ENCODE measurements around the gene MRM2. TPM values are rescaled to one million over a fixed set of nuclear protein-coding genes. Genes with fewer than 3 reads are reported as not detected.
"Not testable (repeated sequence)": the region's sequence is repeated elsewhere in the genome, so short reads cannot be mapped to it uniquely, and the experiment has no call there.

Gene MRM2
- total RNA-seq, 4 donors from 2014 or later = 2.1 to 29.4 (median 12.8) TPM

GRCh38 chr7:2273866-2274265, 31.9 kb upstream of the MRM2 start:
- no peaks in the 10 kb centered on the region for H3K36me3 ChIP-seq
- intact Hi-C loops (cut with DNase I; ENCODE audit: low total_unique reads) = no loop called here
- no peak overlapping the region for H3K27ac ChIP-seq
- no peak for DNase-seq
- H3K9me3 ChIP-seq = no peaks in the 10 kb centered on the region
- TF ChIP-seq, protein P1, sequence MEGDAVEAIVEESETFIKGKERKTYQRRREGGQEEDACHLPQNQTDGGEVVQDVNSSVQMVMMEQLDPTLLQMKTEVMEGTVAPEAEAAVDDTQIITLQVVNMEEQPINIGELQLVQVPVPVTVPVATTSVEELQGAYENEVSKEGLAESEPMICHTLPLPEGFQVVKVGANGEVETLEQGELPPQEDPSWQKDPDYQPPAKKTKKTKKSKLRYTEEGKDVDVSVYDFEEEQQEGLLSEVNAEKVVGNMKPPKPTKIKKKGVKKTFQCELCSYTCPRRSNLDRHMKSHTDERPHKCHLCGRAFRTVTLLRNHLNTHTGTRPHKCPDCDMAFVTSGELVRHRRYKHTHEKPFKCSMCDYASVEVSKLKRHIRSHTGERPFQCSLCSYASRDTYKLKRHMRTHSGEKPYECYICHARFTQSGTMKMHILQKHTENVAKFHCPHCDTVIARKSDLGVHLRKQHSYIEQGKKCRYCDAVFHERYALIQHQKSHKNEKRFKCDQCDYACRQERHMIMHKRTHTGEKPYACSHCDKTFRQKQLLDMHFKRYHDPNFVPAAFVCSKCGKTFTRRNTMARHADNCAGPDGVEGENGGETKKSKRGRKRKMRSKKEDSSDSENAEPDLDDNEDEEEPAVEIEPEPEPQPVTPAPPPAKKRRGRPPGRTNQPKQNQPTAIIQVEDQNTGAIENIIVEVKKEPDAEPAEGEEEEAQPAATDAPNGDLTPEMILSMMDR (IDR thresholded peaks at IDR 0.05) = no peak
- TF ChIP-seq POLR2A (IDR thresholded peaks at IDR 0.05) = no peak
- H3K4me1 ChIP-seq = no peaks in the 10 kb centered on the region
- H3K4me3 ChIP-seq = no peak overlapping the region
- H3K27me3 ChIP-seq = no peaks in the 10 kb centered on the region

DNA sequence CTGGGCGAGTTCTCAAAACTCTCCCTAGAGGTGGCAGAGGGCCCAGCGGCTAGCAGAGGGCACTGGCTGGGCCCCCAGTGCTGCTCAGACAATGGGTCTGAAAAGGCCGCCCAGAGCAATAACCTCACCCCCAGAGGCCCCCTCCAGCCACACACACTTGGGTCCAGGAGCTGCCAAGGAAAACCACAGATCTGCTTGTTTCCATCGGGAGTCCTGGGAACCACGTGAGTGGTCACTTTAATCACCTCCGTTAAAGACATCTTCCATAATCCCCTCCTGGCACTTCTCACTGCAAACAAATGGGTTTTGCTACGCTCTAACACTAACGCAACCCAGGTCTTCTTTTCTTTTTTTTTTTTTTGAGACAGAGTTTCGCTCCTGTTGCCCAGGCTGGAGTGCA, 30.0 kb upstream of the MRM2 start:
- Histone ChIP-seq H3K27me3 (no peaks in the 10 kb centered on the region), H3K36me3 (no peaks in the 10 kb centered on the region), H3K4me1 (no peaks in the 10 kb centered on the region), H3K27ac (no peak overlapping the region), H3K4me3 (no peak overlapping the region), H3K9me3 (no peaks in the 10 kb centered on the region)
- intact Hi-C loops (cut with DNase I; ENCODE audit: low total_unique reads) = no loop called here
- TF ChIP-seq POLR2A (IDR thresholded peaks at IDR 0.05) = no peak
- TF ChIP-seq, protein P1 (IDR thresholded peaks at IDR 0.05) = no peak
- DNase-seq = no peak

- H3K27ac ChIP-seq = no peak overlapping the region
- no peaks in the 10 kb centered on the region for H3K4me1 ChIP-seq
- no peak for DNase-seq
- no peak overlapping the region for H3K4me3 ChIP-seq
- H3K36me3 ChIP-seq = no peaks in the 10 kb centered on the region
- H3K9me3 ChIP-seq = no peaks in the 10 kb centered on the region
- TF ChIP-seq, protein P1 (IDR thresholded peaks at IDR 0.05) = no peak
- TF ChIP-seq POLR2A (IDR thresholded peaks at IDR 0.05) = no peak
- intact Hi-C loops (cut with DNase I; ENCODE audit: low total_unique reads) = no loop called here
- no peaks in the 10 kb centered on the region for H3K27me3 ChIP-seq
Observed at GRCh38 chr7:2271273-2272026, 29.4 kb upstream of the MRM2 start.

- Histone ChIP-seq H3K4me3 (no peak overlapping the region), H3K27me3 (no peaks in the 10 kb centered on the region), H3K27ac (no peak overlapping the region), H3K4me1 (no peaks in the 10 kb centered on the region), H3K36me3 (no peaks in the 10 kb centered on the region), H3K9me3 (no peaks in the 10 kb centered on the region)
- TF ChIP-seq, protein P1 (IDR thresholded peaks at IDR 0.05) = no peak
- TF ChIP-seq POLR2A (IDR thresholded peaks at IDR 0.05) = no peak
- intact Hi-C loops (cut with DNase I; ENCODE audit: low total_unique reads) = no loop called here
- no peak for DNase-seq
Observed at GRCh38 chr7:2270495-2270894, 28.5 kb upstream of the MRM2 start.

GRCh38 chr7:2269991-2270460, 28.0 kb upstream of the MRM2 start:
- Histone ChIP-seq H3K27me3 (no peaks in the 10 kb centered on the region), H3K4me3 (no peak overlapping the region), H3K36me3 (no peaks in the 10 kb centered on the region), H3K27ac (no peak overlapping the region), H3K4me1 (no peaks in the 10 kb centered on the region), H3K9me3 (no peaks in the 10 kb centered on the region)
- DNase-seq = no peak
- TF ChIP-seq POLR2A (IDR thresholded peaks at IDR 0.05) = no peak
- TF ChIP-seq, protein P1 (IDR thresholded peaks at IDR 0.05) = no peak
- intact Hi-C loops (cut with DNase I; ENCODE audit: low total_unique reads) = no loop called here

GRCh38 chr7:2269089-2269990, 27.3 kb upstream of the MRM2 start:
- H3K9me3 ChIP-seq; H3K4me1 ChIP-seq; H3K27ac ChIP-seq; H3K36me3 ChIP-seq; H3K4me3 ChIP-seq; DNase-seq; intact Hi-C loops (cut with DNase I; ENCODE audit: low total_unique reads); H3K27me3 ChIP-seq: not testable (repeated sequence)

Data from uterus (tissue), 4 donors.